GM21526 (cell line): ENCODE measurements around the gene CCDC148.

ENCODE experiments used
- ATAC-seq: cut with Tn5 transposase; IDR thresholded peaks from one replicate; pipeline ENCODE4 v1.9.1; 2021; ENCODE audit warnings: moderate library complexity; ENCODE audit not compliant: unreplicated experiment, low FRiP score

Gene CCDC148

DNA sequence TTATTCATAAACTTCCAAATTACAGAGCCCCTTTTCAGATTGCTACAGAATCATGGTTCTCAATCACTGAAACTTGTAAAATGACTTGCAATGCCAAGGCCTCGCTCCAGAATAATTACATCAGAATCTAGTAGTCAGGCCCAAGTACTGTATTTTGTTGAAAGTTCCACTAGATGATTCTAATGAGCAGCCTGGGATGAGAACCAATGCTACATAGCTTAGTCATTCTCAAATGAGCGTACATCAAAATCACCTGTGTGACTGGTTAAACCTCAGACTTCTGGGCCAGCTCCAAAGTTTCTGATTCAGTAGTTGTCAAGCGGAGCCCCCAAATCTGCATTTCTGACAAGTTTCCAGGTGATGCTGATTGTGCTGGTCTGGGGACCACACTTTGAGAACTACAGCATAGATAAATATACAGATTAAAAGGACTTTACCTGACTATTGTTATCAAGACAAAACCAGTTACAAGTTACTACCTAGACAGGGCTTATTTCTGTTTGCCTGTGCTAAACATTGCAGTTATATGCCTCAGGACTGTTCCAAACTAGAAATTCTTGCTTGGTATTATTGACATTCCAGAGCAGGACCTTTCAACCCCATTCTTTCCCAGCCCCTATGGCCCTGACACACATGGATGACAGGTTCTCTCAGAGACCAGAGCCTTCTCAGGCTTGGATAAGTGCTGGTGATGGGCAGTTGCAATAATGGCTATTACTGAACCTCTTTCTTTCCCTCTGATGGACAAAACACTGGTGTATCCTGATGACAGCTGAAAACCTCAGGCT lies 271.8 kb downstream of the CCDC148 start:
- ATAC-seq: no peak

DNA sequence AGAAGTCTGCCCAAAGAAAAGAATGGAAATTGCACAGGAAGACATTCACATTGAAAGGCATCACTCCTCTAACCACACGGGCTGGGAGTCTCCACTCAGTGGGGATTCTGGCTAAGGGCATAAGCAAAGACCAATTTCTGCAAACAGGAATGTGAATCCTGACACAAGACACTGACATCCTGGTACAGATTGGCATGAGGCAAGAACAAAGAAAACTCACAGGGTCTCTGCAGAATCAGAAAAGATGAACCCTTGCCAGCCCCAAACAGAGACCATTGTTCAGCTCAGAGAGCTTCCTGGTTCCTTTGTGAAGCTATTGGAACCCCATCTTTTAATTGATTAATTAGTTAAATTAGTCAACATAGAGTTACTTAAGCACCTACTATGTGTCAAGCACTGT lies 272.6 kb downstream of the CCDC148 start:
- no peak for ATAC-seq

GRCh38 chr2:158182676-158183295 lies 273.8 kb downstream of the CCDC148 start:
- ATAC-seq: no peak

DNA sequence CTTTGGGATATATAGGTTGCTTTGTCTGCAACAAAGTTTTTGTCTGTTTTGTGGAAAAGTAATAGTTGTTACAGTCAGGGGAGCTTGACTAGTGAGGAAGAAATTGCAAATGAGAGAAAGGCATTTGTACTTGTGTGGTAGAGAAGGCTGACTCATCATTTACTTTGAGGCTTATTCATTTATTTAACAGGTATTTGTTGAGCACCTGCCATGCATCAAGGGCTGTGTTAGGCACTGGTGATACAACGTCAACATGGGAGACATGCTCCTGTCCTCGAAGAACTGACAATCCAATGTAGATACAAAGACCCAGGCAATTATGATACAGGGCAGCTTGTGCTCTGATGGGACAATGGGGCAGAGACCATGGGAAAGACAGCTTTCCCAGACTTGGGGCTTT lies 275.4 kb downstream of the CCDC148 start:
- ATAC-seq: no peak

GRCh38 chr2:158179660-158180059 lies 276.9 kb downstream of the CCDC148 start:
- ATAC-seq: peak; percentile 56

GRCh38 chr2:158178646-158179045 lies 277.9 kb downstream of the CCDC148 start:
- no peak for ATAC-seq

DNA sequence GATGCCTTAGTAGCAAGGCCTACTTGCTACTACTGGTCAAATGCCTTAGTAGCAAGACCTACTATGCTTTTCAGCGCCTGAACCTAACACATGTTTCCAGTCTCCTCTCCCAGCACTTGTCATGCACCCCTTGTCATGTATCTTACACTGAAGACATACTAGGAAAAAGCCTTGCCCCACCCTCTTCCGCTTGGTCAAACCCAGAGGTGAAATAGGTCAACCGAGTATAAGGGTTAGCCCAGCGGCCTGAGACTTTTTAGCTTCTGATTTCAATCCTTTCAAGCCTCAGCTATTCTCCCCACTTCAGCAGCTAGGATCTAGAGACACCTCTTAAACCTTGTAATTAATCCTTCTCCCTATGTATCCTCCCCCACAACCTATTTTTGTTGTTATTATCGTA lies 281.6 kb downstream of the CCDC148 start:
- ATAC-seq: no peak

DNA sequence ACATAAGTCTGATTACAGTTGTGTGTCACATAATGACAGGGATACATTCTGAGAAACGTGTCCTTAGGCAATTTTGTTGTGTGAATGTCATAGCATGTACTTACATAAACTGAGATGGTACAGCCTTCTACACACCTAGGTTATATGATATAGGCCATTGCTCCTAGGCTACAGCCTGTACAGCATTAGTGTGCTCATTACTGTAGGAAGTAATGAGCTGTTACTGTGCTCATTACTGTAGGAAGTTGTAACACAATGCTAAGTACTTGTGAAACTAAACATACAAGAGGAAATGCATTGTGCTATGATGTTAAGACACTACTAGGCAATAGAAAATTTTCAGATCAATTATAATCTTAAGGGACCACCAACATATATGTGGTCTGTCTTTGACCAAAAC lies 282.1 kb downstream of the CCDC148 start:
- no peak for ATAC-seq

GRCh38 chr2:158172719-158173118 lies 283.8 kb downstream of the CCDC148 start:
- no peak for ATAC-seq

- ATAC-seq: no peak
These were observed 302.0 kb downstream of the CCDC148 start for GRCh38 chr2:158154596-158154995.

DNA sequence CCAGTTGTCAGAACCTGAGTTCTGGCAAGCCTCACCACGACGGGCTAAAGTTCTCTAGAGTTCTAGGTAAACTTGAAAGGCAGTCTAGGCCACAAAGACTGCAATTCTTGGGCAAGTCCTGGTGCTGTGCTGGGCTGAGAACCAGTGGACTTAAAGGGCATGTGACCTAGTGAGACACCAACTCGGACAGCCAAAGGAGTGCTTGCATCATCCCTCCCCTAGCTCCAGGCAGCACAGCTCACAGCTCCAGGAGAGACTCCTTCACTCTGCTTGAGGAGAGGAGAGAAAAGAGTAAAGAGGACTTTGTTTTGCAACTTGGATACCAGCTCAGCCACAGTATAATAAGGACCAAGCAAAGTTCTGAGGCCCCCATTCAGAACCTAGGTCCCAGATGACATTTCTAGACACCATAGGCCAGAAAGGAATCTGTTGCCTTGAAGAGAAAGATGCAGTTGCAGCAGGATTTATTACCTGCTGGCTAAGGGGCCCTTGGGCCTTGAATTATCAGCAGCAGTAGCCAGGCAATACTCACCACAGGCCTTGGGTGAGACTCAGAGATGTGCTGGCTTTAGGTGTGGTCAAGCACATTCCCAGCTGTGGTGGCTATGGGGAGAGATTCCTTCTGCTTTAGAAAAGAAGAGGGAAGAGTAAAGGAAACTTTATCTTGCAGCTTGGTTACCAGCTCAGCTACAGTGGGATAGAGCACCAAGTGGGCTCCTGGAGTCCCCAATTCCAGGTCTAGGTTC lies 303.1 kb downstream of the CCDC148 start:
- no peak for ATAC-seq

DNA sequence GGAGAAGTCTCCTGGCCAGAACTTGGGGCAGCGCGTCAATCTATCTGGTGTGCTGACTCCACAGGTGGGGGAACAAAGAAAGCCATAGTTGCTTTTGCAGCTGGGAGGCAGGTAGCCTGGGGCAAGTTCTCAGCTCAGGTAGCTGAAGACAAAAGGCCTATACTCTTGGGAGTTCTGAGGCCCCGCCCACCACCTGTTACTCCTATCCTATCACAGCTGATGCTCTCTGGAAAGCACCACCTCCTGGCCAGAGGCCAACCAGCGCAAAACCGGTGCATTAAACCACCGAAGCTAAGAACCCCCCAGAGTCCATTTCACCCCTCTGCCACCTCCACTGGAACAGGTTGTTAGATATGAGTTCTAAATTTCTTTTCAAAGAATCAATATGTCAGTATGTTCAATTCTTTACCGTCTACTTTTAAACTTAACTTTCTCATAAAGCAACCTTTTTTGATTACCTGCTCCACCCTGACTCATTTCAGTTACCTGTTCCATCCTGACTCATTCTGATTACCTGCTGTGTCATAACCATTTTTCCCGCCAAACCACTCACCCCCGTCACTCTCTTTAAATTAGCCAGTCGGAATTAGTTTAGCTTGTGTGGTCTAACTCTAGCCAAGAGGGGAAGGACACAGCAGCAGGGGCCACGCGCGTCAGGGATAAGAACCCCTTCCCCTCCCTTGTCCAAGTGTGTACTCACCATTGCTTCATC lies 311.5 kb downstream of the CCDC148 start:
- no peak for ATAC-seq

GRCh38 chr2:158143703-158144360 lies 312.7 kb downstream of the CCDC148 start:
- ATAC-seq: no peak

DNA sequence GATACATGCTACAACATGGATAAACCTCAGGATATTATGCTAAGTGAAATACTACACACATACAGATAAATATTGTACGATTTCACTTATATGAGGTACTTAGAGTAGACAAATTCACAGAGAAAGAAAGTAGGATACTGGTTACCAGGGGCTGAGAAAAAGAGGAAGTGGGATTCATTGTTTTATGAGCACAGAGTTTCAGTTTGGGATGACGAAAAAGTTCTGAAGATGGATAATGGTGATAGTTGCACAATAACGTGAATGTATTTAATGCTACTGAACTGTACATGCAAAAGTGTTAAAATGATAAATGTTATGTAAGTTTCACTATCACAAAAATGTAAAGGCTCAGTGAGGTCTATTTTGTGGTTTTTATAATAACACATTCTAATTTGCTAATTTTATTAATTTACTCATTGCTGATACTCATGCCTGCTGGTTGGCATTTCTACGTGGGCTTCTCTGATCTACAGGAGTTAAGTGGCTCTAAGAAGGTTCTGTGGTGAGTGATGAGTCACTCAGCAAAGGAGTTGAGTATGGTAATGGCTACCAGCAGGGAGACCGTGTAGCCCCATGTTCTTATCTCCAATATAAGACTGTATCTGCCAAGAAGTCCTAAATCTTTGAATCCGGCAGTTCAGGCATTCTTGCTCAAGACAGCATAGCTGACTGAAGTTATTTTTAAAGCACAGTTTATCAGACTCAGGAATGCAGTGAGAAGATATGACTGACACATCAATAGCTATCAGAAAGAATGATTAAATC lies 313.8 kb downstream of the CCDC148 start:
- ATAC-seq: no peak

- no peak for ATAC-seq
These were observed 314.4 kb downstream of the CCDC148 start for GRCh38 chr2:158142165-158142564.

- ATAC-seq: no peak
These were observed 316.4 kb downstream of the CCDC148 start for GRCh38 chr2:158140201-158140600.

DNA sequence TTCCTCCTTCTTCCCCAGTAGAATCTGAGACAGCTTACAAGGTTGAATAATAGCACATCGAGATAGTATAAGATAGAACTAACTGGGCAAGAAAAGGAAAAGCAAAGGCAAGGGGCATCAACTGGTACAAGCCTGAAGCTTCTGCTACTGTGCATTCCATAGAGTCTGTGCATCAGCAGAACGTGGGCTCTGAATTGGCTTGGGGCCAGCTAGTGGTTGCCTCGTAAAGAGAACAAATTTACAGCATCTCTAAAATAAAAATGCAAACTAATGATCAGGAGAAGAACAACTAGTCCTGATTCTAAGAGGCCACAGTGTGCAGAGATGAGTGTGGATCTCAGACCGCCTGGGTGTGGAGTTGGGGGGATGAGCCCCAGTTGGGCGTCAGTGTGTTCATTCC lies 318.3 kb downstream of the CCDC148 start:
- ATAC-seq: no peak

DNA sequence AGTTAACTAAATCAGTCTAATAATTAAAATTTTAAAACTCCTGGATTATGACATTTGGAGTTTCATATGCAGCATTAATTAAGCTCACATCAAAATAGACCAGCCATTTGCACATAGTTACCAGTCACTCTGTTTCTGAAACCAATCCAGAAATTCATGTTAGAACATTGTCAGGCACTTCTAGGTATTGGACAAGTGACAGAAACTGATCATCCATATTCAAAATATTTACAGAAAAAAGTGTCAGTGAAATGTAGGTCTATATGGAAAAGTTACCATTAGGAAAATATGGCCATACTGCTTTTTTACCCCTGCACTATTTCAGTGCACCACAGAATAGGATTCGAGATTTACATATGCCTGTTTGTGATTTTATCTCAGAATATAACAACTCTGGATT lies 321.5 kb downstream of the CCDC148 start:
- no peak for ATAC-seq

GRCh38 chr2:158134655-158135054 lies 321.9 kb downstream of the CCDC148 start:
- ATAC-seq: no peak

DNA sequence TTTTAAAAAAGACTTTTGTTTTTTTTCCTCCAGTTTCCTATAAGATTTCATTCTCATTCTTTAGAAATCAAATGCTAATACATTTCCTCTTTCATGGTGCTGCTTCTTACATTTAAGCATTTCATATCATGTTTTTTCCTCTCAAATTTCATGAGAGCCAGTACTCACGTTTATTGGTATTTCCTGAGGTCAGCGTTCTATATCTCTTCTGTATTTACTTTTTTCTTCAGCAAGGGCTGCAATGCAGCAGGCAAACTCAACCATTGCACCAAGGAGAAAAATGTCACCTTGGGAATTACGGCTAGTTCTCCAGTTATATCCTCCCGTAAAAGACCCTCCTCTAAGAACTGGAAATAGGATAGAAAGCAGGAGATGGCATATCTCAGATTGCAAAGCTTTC lies 322.5 kb downstream of the CCDC148 start:
- no peak for ATAC-seq
